Stimulated activated CD4-positive, alpha-beta T cell treated with anti-CD3 and anti-CD28 coated beads, Interleukin-15, amount 100 ng/mL, for 24 hours (primary cell): ENCODE measurements around the gene TSHR.
"Not testable (repeated sequence)": the region's sequence is repeated elsewhere in the genome, so short reads cannot be mapped to it uniquely, and the experiment has no call there.

Source experiments
- DNase-seq: peaks from one replicate; pipeline ENCODE4 v3.0.0-alpha.2; 2020

TSHR gene

DNA sequence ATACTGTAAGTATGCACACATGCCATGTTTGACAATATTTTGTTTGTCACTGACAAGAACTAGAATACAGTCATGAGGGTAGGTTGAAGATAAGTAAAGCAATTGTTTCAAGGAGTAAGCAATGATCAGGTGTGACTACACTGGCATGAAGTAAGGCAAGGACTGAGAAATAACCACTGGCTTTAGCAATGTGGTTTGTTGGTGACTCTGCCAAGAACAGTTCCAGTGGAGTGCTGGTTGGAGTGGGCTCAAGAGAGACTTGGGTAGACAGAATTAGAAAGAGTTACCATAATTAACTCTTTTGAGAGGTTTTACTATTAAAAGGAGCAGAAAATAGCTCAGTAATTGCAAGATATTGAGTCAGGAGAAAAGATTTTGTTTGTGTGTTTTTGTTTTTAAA, 135.7 kb downstream of the TSHR start:
- no peak for DNase-seq

DNA sequence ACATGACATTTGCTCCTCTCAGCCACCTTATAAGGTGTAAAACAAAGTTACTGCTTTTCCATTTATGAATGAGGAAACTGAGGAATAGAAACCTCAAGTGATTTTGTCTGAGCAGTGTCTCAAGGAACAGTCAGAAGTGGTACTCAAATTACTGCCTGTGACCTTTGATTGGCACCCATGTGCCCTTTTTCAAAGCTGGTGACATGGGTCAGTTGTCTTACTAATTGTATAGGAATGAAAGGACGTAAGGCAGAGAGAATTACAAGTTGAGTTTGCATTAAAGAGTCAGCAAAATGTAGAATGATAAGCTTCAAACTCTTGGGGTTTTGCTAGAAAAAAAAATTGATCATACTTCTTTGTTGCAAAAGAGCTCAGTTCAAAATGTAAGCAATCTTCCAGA, 136.2 kb downstream of the TSHR start:
- DNase-seq: no peak

DNA sequence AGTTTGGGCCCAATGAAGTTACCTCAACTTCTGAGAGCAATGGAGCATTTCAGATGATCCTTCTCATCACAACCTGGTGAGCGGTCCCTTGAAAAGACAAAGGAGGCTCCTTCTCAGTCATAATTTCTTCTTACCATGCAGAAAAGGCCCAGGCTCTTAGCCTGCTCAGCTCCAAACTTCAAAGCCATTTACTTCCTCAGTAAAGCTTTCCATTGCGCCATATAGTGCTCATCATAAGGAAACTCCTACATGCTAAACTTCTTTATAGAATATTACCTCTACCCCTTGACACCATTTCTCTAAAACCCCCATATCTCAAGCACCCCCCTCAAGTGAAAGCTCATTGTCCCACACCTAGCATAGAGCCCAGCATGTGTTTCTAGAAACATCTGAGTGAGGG, 138.2 kb downstream of the TSHR start:
- DNase-seq: no peak

DNA sequence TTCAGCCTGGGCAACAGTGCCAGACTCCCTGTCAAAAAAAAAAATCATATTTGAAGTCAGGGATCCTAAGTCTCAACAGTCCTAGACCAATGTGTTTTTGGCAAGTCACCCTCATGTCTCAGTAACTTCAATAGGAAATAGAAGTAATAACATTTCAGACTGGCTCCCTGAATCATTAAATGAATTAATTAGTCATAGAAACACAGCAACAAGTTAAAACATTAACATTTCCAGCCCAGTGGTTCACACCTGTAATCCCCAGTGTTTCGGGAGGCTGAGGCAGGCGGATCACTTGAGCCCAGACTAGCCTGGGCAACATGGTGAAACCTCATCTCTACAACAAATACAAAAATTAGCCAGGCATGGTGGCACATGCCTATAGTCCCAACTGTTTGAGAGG, 140.1 kb downstream of the TSHR start:
- no peak for DNase-seq

DNA sequence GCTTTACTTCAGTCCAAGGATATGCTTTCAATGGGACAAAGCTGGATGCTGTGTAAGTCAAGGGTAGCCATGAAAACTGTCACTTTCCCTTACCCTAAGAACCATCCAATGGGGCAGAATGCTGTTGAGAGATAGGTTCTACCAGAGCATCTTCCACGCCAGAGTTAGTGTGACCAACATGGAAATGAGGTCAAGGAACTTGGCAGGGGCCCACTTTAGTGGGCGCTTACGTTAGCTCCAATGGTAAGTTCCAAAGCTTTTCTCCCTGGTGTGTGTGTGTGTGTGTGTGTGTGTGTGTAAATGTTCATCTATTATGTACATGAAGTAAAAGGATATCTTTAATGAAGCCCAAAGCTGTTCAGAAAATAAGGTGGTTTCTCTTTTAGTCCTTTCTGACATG, 141.2 kb downstream of the TSHR start:
- DNase-seq: no peak

DNA sequence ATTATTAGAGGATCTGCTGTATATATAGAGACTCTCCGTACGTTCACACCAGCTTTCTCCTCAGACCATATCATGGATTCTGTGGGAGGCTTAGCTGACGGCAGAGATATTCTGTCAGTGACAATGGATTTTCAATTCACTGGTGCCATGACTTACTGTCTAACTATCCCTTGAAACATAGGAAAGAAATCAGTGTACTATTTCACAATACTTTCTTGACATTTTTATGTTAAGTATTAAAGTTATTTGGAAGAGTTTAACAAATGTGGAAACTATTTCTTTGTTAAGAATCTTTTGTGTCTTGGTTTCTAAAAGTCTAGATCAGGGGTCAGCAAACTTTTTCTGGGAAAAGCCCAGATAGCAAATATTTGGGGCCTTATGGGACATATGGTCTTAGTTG, 146.8 kb downstream of the TSHR start:
- DNase-seq: no peak

DNA sequence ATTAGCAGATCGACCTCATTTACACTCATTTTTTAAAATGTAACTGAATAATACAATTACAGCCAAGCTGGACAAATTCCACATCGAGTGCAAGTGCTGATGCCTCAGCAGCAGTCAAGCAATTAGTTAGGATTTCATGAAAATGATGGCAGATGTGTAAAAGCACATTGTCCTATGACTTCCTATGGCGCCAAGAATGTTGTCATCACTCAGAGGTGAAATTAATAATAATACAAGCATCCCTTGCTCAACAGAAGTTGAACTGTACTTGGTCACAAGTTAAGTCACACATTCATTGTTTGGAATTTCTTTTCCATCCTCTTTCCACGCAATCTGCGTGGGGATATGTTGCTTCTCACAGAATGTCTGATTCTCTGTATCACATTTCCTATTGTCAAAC, 148.0 kb downstream of the TSHR start:
- no peak for DNase-seq

DNA sequence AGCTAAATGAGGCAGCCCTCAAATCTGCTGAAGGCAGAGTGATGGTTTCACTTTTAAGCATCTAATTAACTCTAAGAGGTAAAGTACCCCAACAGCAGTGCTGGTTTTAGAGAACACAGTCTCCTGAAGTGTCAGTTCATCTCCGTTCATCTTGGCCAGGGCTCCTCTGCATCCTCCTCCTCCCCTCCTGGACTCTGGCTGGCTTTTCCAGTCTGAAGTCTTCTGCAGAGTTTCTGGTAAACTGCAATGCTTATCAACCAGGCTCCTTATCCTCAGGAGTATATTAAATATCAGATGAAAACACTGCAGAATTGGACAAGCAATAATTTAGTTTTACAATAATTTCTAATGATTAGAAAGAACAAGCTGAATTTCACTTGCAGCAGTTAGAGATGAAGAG, 150.0 kb downstream of the TSHR start:
- no peak for DNase-seq

DNA sequence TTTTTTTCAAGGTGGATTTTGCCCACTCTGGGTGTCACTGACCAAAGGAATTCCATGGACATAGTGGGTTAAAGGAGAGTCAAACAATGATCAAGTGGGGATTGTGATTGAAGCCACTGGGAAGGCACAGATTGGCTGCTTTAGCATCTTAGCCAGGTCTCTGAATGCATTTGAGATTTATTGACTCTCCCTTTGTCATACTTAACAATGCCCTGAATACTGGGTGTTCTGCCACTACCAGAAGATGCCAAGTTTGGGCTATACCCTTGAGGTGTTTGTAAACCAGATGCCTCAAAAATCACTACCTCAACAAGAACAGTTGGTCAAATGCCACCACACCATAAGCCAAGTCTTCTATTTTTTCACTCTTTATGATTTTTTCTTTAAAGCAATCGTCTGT, 150.5 kb downstream of the TSHR start:
- no peak for DNase-seq

DNA sequence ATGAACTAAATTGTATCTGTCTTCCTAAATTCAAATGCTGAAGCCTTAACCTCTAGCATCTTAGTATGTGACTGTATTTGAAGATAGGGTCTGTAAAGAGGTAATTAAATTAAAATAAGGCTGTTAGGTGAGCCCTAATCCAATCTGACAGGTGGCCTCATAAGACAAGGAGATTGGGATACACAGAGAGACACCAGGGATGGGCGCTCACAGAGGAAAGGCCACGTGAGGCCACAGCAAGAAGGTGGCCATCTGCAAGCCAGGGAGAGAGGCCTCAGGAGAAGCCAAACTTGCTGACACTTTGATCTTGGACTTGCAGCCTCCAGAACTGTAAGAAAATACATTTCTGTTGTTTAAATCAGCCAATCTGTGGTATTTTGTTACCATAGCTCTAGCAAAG, 154.8 kb downstream of the TSHR start:
- DNase-seq: no peak

DNA sequence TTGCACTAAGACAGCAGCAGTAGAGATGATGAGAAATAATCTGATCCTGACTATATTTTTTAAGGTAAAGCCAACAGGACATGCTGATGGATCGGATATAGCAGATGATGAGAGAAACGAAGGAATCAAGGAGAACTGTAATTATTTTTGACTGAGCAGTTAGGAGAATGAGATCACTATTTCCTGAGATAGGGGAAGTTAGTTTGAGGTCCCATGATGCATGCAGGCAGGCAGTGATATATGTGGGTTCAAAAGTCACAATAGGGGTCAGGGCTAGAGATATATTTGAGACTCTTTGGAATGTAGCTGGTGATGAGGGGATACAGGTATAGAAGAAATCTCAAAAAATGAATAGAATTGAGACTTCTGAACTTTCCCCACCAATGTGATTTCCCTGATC, 157.8 kb downstream of the TSHR start:
- DNase-seq: no peak

DNA sequence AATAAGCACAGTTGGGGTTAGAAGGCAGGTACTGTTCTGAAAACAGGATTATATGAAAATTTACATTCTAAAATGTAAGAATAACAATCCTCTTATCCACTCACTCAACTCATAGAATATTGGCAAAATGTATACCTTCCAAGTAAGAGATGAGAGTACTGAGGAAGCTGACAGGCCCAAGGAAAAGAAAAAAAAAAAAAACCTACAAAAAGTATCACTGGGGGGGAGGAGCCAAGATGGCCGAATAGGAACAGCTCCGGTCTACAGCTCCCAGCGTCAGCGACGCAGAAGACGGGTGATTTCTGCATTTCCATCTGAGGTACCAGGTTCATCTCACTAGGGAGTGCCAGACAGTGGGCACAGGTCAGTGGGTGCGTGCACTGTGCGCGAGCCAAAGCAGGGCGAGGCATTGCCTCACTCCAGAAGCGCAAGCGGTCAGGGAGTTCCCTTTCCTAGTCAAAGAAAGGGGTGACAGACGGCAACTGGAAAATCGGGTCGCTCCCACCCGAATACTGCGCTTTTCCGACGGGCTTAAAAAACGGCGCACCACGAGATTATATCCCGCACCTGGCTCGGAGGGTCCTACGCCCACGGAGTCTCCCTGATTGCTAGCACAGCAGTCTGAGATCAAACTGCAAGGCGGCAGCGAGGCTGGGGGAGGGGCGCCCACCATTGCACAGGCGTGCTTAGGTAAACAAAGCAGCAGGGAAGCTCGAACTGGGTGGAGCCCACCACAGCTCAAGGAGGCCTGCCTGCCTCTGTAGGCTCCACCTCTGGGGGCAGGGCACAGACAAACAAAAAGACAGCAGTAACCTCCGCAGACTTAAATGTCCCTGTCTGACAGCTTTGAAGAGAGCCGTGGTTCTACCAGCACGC, 158.8 kb downstream of the TSHR start:
- not testable (repeated sequence) for DNase-seq

DNA sequence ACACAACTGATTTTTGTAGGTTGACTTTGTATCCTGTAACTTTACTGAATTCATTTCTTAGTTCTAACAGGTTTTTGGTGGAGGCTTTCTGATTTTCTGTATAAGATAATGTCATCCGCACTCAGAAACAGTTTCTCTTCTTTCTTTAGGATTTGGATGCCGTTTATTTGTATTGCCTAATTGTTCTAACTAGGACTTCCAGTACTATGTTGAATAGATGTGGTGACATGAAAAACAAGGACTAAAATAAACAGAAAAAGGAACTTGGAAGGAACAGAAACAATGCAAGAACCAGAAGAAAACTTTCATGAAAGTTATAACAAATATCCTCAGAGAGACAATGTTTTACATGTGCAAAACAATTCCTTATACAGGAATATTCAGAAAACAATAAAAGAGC, 165.1 kb downstream of the TSHR start:
- DNase-seq: no peak

DNA sequence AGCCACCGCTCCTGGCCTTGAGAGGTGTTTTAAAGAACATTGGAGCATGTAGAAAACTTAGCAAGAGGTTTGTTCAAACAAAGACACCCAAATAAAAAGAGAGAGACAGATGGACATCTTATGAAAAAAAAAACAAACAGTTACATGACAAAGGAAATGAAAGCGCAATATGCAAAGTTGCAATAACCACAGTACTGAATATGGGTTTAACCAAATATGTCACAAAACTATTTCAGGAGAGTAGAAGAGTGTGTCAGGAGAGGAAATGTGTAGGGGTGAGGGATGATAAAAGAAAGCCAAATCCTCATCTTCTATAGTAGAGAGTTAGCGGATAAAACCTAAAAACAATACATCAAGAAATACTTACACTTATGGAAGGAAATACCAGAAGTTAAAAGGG, 166.9 kb downstream of the TSHR start:
- DNase-seq: no peak

DNA sequence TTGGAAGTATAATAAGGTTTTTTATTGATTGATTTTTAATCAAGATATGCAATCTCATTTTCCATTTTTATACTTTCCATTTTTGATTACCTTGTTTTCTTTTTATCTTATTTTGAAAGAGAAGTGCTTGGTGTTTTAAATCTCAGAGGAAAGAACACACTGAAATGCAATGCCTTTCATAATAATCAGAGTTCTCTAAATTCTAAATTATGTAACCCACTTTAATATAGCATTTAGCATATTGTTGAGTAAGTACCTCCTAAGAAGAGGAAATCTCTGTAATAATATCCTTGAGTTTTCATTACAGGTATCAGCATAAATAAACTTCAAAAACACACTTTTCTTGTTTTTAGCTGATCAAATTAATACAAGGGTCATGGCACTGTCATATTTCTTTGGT, 168.4 kb downstream of the TSHR start:
- no peak for DNase-seq

DNA sequence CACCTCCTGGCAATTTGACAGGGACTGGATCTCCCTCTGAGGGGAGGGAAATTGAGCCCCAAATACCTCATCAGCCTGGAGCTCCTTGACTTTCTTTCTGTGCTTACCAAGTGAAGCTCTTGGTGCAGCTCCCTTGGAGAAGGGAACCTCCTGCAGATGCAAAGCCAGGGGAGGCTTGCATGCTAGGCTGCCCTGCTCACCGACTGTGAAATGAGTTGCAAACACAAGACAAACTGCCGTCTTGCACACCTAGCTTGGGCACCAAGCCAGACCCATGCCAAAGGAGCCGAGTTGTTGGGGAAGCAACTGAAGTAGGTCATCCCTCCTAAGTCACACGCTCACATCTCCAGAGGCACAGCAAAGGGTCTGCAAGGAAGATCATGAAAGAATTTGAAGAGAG, 170.1 kb downstream of the TSHR start:
- DNase-seq: no peak

DNA sequence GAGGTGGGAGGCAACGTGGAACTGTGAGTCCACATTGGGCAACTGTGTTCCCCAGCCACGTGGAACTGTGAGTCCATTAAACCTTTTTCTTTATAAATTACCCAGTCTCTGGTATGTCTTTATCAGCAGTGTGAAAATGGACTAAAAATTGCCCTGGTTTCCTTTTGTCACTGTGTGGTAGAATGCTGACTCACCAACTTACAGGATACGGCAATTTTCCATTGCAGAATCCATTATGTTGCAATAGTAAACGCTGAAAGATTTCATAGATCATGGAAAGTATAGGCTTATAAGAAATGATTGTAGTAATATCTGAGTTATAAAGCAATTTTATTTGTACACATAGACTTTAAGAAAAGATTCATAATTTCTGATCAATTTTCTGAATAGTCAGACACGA, 172.4 kb downstream of the TSHR start:
- no peak for DNase-seq

DNA sequence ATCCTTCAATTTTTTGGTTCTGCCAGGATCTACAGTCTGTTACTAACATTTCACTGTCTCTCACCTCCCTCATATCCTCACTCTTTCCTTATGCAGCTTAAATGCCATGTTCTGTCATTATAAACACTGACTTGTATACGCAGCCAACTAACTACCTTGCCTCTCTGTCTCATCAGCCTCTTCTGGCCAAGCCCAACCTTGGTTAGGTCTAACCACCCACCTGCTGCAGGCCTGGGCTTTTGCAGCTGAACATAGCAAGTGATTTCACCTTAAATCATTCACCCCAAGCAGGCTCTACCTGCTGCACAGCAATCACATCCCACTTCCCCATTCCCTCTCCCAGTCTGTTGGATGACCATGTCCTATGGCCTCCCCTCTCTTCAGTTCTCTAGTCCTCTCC, 173.8 kb downstream of the TSHR start:
- no peak for DNase-seq

DNA sequence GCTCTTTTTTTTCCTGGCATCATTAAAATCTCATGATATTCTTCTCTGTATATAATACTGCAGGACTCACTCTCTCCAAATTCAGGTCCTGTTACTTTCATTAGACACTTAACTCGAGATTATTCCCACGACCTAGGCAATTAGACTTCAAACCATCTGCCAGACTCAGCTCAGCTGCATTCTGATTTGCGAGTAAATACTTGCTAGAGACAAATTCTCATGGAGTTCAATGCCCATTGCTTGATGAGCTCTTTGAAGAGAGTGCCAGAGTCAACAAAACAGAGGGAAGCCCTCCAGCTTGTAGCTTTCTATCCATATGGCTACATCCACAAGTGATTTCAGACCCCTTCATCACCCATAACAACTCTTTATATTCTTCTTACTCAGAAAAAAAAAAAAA, 177.0 kb downstream of the TSHR start:
- no peak for DNase-seq

DNA sequence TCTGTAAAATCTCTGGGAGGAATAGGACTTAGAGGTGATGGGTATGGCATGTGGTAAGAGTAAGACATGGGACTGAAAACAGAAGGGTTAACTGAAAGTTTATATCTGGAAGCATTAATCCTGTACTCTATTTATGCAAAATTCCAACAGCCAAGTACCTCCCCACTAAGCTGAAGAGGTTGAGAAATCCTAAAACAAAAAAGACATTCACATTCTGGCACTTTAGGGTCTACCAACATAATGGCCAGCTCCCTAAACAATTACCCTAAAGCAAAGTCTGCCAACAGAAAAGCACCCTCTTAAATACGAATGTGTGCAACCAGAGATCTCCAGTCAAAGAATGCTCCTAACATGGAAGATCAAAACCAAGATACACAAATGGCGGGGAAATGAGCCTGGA, 178.0 kb downstream of the TSHR start:
- no peak for DNase-seq

DNA sequence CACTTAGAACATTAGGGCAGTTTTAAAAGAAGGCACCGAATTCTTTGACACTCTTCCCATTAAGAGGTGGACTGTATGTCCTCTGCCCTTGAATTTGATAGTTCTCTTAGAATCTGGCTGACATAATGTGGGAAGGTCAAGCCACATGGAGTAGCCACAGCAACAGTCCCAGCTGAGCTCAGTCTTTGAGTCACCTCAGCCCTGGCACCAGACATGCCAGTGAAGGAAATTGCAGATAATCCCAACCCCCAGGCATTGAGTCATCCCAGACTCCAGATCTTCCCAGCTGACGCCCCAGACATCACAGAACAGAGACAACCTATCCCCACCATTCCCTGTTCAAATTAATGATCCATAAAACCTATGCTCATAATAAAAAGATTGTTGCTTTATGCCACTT, 181.9 kb downstream of the TSHR start:
- DNase-seq: no peak

DNA sequence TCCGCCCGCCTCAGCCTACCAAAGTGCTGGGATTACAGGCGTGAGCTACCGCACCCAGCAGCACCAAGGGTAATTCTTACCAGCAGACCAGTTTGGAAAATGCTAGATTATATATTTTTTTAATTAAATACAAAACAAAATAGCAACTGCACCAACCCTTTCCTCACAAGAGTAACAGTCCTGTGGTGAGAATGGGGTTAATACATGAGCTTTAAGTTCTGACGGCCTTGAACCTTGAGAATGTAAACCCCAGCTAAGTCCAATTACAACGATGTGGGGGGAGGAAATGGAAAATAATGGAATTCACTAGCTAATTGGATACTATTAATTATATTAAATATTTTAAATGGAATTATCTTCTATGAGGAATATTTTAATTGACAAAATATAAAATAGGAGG, 183.0 kb downstream of the TSHR start:
- DNase-seq: no peak

DNA sequence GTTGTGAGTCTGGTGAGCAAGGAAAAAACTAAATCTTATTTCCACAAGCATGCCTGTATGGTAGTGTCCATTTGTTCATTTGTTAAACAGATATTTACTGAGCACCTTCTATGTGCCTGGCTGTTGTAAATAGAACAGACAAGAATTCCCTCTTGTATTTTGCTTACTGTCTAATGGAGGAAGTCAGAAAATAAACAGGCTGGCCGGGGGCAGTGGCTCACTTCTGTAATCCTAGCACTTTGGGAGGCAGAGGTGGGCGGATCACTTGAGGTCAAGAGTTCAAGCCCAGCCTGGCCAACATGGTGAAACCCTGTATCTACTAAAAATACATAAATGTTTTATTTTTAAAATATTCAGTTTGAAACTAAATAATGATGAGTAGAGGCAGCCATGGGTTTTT, 186.0 kb downstream of the TSHR start:
- no peak for DNase-seq

DNA sequence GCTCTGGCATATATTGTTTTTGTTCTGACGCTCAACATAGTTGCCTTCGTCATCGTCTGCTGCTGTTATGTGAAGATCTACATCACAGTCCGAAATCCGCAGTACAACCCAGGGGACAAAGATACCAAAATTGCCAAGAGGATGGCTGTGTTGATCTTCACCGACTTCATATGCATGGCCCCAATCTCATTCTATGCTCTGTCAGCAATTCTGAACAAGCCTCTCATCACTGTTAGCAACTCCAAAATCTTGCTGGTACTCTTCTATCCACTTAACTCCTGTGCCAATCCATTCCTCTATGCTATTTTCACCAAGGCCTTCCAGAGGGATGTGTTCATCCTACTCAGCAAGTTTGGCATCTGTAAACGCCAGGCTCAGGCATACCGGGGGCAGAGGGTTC, 188.4 kb downstream of the TSHR start:
- DNase-seq: no peak

DNA sequence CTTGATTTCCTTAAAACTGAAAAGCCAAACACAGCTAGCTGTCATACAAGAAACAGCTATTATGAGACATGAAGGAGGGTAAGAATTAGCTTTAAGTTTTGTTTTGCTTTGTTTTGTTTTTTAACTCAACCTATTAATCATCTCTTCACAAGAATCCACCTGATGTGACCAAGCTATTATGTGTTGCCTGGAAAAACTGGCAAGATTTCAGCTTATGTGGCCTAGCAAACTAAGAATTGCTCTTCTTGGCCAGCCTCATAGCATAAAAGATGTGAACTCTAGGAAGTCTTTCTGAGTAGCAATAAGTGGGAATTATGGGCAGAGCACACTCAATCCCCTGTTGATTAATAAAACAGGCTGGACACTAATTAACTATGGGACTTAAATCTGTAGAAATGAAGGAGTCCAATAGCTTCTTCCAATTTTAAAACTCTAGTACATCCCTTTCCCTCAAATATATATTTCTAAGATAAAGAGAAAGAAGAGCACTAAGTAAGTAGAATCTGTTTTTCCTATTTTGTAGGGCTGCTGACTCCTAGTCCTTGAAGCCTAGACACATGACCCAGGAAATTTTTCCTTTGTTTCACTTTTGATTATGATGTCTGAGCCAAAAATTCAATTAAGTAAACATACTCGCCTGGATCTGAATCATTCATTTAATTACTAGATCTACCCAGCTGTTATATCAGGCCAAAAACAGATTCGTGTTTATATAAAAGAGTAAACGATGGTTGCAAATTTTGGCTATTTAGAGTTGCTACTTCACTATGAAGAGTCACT, 189.6 kb downstream of the TSHR start:
- DNase-seq: no peak
